Epithelial cell of prostate (primary cell): Measurements from ENCODE around the gene NUDT3.
"Not testable (repeated sequence)": the region's sequence is repeated elsewhere in the genome, so short reads cannot be mapped to it uniquely, and the experiment has no call there.

ENCODE experiments used
- DNase-seq: peaks from one replicate; pipeline ENCODE4 v3.0.0-alpha.2; 2011; ENCODE audit warnings: low read depth, low spot score
- H3K27ac ChIP-seq: fragments of 450-650 bp; 2 replicates; pipeline ENCODE4 v1.5.1; 2017; ENCODE audit warnings: mild to moderate bottlenecking

Gene NUDT3

DNA sequence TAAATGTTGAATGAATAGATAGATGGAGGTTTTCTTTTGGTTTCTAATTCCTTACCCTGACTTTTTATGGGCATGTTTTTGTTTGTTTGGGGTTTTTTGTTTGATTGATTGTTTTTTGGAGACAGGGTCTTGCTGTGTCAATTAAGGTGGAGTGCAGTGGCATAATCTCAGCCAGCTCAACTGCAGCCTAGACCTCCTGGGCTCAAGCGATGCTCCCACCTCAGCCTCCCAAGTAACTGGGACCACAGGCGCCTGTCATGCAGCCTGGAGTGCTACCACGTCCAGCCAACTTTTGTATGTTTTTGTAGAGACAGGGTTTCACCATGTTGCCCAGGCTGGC lies 1.5 kb upstream of the NUDT3 start:
- DNase-seq: no peak
- no peak overlapping the region for H3K27ac ChIP-seq

DNA sequence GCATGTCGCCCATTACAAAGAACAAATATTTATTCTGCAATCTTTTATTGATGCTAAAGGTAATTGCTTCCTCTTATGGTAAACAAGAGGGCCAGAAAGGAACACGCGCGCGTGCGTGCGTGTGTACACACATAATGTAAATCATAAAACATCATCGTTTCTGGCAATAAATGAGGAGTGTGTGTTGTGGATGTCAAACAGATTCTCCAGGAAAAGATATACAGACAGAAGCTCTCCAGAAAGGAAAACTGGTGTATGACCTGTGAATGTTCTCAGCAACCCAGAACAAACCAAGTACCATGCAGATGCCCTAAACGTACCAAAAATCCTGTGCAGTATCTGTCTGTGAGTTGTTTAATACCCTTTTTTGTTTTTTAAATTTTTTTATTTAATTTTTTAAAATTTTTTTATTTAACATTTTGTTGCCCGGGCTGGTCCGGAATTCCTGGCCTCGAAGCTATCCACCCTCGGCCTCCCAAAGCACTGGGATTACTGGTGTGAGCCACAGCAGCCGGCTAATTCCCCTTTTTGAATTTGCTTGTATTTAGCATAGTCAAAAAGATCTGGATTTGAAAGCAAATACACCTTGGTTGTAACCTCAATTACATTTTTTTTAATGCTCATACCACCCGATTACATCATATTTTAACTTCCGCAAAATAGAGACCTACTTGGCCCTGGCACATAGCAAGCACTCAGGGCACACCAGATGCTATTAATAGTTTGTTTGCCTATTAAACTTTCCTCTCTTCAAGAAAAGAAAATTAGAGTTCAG lies 909 bp upstream of the NUDT3 start:
- no peak overlapping the region for H3K27ac ChIP-seq
- no peak for DNase-seq

DNA sequence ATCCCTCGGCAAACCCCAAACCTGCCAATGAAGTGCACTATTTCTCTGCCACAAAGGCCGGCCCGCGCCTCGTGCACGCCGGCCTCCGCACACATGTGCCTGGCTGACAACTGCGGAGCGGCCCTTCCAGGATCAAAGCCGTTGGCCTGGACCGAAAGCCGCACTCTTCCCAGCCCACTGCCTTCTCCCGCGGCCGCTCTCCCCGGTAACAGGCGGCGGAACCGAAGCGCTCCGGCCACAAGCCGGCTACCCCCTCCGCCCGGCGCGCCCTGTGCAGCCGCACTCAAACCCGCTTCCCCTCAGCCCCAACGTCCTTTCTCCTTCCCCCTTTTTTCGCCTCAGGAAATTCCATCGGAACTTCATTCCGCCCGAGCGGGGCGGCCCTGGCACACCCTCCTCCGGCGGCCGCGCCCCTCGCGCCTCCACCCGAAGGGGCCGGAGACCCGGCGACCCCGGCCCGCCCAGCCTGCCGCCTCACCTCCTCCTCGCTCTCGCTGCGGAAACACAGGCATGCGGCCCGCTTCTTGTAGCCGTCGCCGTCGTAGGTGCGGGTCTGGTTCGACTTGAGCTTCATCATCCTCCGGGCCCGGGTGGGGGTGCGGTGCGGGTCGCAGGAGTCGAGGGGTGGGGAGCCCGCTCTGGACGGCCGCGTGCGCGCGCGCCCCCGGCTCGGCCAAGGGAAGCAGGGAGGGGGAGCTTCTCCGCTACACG lies 528 bp downstream of the NUDT3 start:
- no peak for DNase-seq
- peak overlapping the region; percentile 86 for H3K27ac ChIP-seq

DNA sequence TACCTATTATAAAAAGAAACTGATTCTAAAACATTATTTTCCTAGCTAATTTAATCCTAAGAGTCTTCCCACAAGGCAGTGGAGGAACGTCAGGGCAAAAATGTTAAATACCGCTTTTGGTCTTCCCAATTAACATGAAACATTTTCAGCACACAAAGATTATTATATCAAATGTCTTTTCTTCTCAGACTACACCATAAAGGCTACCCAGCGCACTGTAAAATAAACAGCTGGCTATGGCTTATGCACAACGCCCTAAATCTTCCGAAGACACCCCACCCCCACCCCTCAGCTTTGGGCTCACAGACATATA lies 1.0 kb downstream of the NUDT3 start:
- H3K27ac ChIP-seq: peak overlapping the region; percentile 86
- no peak for DNase-seq

DNA sequence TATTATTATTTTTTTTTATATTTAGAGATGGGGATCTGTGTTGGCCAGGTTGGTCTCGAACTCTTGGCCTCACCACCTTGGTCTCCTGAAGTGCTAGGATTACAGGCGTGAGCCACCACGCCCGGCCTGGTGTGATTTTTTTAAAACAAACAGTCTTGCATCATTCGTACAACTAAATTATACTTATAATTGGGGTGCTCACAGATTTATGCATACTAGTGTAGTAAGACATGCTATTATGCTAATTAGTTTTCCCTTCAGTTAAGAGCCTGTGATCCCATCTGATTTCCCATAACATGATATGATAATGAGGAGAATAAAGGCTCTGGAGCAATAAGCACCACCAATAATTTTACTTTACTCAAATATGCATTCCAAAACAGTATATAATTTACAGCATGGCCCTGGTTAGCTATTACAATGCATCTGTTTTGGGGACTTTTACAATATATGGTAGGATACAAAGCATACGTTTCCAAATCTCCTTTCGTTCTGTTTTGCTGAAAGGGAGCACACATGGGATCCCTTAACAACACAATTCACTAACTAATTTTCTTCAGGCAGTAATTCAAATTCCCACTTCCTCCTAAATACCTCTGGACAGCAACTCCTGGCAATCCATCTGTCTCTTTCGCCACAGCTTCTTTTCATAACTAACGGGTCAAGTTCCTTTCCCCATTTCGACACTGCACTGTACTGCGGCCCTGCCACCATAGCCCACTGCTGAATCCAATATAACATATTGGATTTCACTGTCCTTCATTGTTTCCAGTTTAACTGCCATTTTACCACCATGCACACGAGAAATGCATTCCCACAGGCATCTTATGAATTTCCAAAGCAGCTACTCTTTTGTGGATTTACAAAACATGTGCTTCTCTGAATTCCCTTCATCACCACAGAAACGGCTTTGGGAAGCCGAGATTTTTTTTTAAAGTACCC lies 1.7 kb downstream of the NUDT3 start:
- H3K27ac ChIP-seq: peak overlapping the region; percentile 86
- DNase-seq: no peak

DNA sequence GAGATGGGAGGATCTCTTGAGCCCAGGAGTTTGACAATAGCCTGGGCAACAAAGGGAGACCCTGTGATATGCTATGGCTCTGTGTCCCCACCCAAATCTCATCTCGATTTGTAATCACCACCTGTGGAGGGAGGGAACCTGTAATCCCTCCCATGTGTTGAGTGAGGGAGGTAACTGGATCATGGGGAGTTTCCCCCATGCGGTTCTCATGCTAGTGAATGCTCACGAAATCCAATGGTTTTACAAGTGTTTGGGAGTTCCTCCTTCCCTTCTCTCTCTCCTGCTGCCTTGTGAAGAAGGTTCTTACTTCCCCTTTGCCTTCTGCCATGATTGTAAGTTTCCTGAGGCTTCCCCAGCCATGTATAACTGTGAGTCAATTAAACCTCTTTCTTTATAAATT lies 3.4 kb downstream of the NUDT3 start:
- no peak for DNase-seq
- no peak overlapping the region for H3K27ac ChIP-seq

DNA sequence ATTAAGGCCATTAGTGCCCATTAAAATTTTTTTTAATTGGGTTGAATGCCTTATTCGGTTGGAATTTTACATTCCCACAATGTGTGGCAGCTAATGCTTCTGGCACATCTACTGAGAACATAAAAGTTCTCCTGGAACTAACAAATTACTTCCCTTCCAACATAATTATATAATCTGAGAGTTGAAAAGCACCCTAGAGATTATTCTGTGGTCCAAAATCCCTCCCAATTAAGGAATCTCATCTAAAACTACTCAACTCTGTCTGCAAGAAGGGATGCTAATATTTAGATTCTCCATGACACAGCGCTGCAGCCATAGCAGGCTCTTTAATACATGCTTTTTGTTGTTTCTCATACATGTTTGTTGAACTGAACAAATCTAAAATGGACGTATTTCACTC lies 4.0 kb downstream of the NUDT3 start:
- H3K27ac ChIP-seq: no peak overlapping the region

DNA sequence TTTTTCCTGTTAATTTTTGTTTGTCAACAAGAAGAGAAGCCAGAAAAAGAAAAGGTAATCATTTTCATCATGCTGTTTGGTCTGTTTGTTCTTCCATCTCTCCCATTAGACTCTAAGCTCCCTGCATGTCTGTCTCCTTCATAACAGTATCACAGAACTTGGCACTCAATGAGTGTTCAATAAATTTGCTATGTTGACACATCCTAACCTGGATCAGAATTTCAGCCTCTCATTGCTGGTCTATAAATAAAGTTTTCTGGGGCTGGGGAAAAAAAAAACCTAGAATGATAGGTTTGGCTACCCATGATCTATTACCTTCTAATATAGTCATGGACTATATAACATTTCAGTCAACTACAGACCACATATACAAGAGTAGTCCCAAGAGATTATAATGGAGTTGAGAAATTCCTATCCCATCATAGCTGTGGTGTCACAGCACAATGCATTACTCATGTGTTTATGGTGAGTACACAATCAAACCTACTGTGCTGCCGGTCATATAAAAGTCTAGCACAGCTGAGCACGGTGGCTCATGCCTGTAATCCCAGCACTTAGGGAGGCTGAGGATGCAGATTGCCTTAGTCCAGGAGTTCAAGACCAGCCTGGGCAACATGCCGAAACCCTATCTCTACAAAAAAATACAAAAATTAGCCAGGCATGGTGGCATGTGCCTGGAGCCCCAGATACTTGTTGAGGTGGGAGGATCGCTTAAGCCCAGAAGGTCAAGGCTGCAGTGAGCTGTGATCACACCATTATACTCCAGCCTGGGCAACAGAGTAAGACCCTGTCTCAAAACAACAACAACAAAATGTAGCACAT lies 5.9 kb downstream of the NUDT3 start:
- H3K27ac ChIP-seq: peak overlapping the region; percentile 11
- peak; percentile 73 for DNase-seq

More for the DNA sequence above, 4.0 kb downstream of the NUDT3 start:
- no peak for DNase-seq

DNA sequence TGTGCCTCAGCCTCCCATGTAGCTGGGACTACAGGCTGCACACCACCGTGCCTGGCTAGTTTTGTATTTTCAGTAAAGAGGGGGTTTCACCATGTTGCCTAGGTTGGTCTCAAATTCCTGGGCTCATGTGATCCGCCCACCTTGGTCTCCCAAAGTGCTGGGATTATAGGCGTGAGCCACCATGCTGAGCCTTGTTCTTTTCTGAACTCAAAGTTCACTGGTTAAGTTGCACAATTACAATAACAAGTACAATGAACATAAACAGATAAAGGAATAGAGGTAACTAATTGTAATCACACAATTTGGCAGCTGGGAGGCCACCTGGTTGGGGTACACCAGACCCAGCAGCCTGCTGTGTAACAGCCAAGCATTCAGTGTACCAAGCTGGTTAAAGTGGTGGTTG lies 6.7 kb downstream of the NUDT3 start:
- H3K27ac ChIP-seq: no peak overlapping the region
- DNase-seq: no peak

DNA sequence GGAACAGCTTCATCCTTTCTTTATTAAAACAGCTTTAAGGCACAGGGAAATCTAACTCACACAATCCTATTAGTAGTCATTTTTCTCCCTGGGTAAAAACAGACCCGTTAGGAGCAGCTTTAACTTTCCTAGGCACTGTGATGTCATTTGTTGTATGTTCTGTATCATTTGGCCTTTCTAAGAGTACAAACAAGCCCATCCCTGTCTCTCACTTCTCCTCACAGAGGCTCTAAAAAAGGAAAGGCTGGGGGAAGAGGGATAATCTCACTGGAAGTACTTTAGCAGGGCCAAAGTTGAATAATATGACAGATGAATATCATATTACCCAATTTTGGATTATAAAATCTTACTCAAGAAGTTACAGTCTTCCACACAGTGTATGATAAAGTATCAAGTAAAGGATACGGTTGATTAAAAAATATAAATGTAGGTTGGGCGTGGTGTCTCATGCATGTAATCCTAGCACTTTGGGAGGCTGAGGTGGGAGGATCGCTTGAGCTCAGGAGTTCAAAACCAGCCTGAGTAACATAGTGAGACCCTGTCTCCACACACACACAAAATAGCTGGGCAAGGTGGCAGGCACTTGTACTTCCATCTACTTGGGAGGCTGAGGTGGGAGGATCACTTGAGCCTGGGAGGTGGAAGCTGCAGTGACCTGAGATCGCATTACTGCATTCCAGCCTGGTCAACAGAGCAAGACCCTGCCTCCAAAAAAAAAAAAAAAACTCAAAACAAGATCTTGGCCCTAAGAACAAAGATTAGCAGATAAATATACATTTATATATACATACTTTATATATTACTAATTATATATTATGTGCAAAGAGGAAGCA lies 7.9 kb downstream of the NUDT3 start:
- no peak for DNase-seq
- no peak overlapping the region for H3K27ac ChIP-seq

DNA sequence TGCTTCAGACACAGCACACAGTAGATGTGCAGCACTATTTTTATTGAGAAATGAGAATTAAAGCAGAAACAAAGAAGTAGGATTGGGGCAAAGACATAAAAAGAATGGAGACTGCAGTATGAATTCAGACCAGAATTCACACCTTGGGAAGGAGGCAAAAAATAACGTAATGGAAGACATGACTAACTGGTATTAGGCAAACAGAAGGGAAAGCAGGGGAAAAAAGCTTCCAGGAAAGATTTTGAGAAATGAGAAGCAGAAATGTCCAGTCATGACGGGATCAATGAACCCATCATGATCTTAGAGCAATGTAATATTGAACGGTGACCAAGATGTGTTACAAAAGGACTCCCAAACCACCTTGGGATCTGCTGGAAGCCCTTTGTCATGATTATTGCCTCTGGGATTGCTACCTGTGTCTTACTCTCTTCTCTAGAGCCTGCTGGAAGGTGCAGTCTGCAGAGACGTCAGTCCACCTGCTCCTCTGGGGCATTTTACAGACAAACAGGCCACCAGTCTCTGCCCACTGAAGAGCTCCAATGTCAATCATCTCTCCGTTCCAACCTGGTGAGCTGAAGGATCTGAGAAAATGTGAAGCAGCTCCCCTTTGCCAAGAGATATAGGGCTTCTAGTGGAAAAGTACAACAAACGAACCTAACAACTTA lies 8.7 kb downstream of the NUDT3 start:
- DNase-seq: no peak
- H3K27ac ChIP-seq: no peak overlapping the region

DNA sequence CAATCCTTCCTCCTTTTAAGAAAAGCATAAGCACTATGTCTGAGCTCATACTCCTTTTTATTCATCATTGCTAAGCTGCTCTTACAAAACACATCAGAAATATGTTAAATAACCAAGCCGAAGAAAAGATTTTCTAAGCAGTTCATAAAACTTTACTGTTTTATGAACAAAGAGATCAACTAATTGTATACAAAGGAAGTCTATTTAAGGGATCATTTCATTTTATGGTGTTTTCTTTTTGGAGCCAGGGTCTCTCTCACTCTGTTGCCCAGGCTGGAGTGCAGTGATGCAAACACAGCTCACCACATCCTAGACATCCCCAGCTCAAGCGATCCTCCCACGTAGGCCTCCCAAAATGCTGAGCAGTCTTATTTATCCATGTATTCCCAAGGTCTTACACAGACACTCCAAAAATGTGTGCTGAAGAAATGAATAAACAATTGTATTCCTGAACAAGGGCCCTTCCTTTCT lies 9.3 kb downstream of the NUDT3 start:
- no peak for DNase-seq
- no peak overlapping the region for H3K27ac ChIP-seq

DNA sequence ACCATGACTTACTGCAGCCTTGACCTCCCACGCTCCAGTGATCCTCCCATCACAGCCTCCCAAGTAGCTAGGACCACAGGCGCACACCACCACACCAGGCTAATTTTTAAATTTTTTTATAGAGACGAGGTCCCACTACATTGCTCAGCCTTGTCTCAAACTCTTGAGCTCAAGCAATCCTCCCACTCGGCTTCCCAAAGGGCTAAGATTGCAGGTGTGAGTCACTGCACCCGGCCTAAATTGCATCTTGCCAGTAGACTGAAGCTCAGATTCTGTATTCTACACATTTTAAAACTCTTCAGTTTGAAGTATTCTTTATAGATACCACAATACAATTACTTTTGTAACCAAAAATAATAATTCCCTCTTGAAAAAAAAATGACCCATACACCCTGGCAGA lies 11.4 kb downstream of the NUDT3 start:
- no peak overlapping the region for H3K27ac ChIP-seq
- no peak for DNase-seq

DNA sequence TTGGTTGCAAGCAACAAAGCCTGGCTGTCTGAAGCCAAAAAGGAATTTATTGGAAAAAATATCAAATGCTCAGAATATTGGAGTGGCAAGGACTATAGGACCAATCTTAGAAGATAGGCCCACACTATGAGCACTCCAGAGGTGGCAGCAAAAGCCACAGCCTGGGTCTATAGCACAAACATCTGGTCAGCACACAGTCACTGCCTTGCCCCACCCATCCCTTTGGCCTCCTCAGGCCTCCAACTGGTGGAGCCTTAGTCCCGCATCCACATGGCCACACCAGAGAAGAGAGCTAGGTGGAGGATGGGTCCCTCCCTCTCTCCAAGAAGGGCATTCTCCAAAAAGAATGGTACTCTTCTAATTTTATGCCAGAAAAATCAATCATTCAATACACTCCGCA lies 14.0 kb downstream of the NUDT3 start:
- H3K27ac ChIP-seq: no peak overlapping the region
- no peak for DNase-seq

DNA sequence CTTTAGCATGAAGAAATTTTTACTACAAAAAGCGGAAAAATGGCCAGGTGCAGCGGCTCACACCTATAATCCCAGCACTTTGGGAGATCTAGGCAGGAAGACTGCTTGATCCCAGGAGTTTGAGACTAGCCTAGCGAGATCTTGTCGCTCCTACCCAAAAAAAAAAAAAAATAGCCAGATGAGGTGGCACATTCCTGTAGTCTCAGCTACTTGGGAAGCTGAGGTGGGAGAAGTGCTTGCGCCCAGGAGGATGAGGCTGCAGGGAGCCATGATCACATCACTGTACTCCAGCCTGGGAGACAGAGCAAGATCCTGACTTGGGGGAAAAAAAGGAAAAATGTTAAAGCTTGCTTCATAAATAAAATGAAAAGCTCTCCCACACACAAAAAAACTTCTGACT lies 14.5 kb downstream of the NUDT3 start:
- DNase-seq: no peak
- H3K27ac ChIP-seq: no peak overlapping the region

DNA sequence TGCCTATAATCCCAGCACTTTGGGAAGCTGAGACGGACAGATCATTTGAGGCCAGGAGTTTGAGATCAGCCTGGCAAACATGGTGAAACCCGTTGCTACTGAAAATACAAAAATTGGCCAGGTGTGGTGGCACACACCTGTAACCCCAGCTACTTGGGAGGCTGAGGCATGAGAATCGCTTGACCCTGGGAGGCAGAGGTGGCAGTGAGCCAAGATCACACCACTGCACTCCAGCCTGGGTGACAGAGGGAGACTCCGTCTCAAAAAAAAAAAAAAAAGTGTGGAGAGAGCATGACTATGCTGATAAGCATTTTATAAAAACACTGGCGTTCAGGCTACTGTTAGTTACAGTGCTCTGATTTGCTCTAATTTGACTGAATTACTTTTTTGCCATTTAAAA lies 14.9 kb downstream of the NUDT3 start:
- DNase-seq: not testable (repeated sequence)

DNA sequence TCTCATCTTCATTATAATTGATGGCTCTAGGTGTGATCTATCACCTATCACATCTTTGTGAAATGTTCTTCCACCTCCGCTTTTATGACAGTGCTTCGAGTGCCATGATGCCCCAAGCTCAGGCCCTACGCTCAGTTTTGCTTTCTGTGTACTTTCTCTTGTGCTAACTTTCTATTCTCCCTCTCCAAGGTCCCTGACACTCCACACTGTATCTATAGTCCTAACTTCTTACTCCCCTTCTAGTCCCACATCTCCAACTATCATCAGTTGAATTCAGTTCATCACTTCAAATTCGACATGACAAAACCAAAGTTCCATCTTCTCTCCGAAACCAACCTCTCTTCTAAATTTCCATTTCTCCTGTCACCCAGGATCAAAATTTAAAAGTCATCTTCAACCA lies 16.6 kb downstream of the NUDT3 start:
- DNase-seq: no peak
- no peak overlapping the region for H3K27ac ChIP-seq

More for the DNA sequence above, 14.9 kb downstream of the NUDT3 start:
- not testable (repeated sequence) for H3K27ac ChIP-seq

DNA sequence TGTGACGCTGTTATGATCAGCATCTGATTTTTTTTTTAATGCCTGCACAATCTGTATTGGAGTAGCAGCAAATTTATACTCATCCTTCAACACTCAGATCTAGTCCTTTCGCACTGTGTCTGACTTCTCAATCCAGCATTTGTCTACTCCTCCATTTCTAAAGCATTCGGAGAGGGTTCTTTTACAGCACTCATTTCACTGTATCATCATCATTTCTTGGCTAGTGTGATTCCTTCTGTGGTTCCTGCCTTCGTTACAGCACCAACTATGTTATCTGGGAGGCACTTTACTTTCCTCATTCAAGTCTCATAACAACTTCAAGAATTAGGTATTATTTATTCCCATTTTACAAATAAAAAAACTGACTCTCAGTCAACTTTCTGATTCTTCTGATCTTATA lies 18.0 kb downstream of the NUDT3 start:
- H3K27ac ChIP-seq: no peak overlapping the region
- no peak for DNase-seq

DNA sequence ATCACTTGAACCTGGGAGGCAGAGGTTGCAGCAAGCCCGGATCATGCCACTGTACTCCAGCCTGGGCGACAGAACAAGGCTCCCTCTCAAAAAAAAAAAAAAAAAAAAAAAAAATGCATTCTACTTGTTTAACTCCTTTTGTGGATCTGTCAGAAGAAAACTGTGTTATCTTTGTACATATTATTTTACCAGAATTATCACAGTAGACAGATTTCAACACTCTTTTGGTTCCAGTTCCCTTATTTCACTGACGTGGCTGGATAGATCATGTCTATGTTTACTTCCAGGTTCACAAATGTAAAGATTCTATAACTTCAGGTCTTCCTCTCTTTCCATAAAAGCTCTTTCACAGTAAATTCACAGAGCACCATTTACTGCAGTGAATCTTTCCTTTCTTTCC lies 18.4 kb downstream of the NUDT3 start:
- no peak for DNase-seq

More for the DNA sequence above, 18.4 kb downstream of the NUDT3 start:
- no peak overlapping the region for H3K27ac ChIP-seq
